Left ventricle myocardium inferior (tissue), 1 donor: ENCODE data around the gene IL12B. TPM values are rescaled to one million over a fixed set of nuclear protein-coding genes. Genes with fewer than 3 reads are reported as not detected.
"Not testable (repeated sequence)": the region's sequence is repeated elsewhere in the genome, so short reads cannot be mapped to it uniquely, and the experiment has no call there.

Source experiments
- DNase-seq: peaks from one replicate; pipeline ENCODE4 v3.0.0-alpha.2; 2020
- H3K27ac ChIP-seq: fragments of 200-600 bp; replicated peaks from 2 replicates; pipeline ENCODE4 v1.8.0; 2021
- H3K27me3 ChIP-seq: fragments of 200-600 bp; 2 replicates; pipeline ENCODE4 v1.8.0; 2021; ENCODE audit warnings: low read depth
- H3K36me3 ChIP-seq: fragments of 200-600 bp; 2 replicates; pipeline ENCODE4 v1.8.0; 2021
- H3K4me1 ChIP-seq: fragments of 200-600 bp; 2 replicates; pipeline ENCODE4 v1.8.0; 2021
- H3K4me3 ChIP-seq: fragments of 200-600 bp; 2 replicates; pipeline ENCODE4 v1.8.0; 2021; ENCODE audit warnings: mild to moderate bottlenecking, moderate library complexity
- H3K9me3 ChIP-seq: fragments of 200-600 bp; replicated peaks from 2 replicates; pipeline ENCODE4 v1.8.0; 2021
- CTCF ChIP-seq: fragments of 200-600 bp; IDR thresholded peaks from 2 replicates; pipeline ENCODE4 v1.8.0; 2021; ENCODE audit warnings: antibody characterized with exemption, mild to moderate bottlenecking, borderline replicate concordance
- intact Hi-C: fragments of 100-400 bp; cut with micrococcal nuclease; formaldehyde crosslinking; loops from one replicate; pipeline ENCODE4 v1.11.0; 2022
- long read RNA-seq: library from polyadenylated mRNA; unstranded; transcript quantifications from one replicate; pipeline ENCODE4 v2.0.0, GENCODE V29; 2021
- total RNA-seq: library from RNA; stranded (reverse); fragmentation: NEBNext Ultra II Directional; extraction: Animal tissue kit (Norgen Biotek cat#: 25700); gene quantifications from one replicate; pipeline ENCODE4 v1.2.1, GENCODE V29; 2021
- donor health status: DM: no; HTN: yes; CAD: no; lungs with severe emphysema.

The IL12B gene
- not detected for total RNA-seq
- long read RNA-seq = 0 reads

GRCh38 chr5:159330131-159330800 lies at the start of gene IL12B:
Gene IL12B, minus strand, starts transcription at chr5:159330487. Its CDS starts 3,705 bp downstream, at chr5:159326782.
- peak within 1 kb of the TSS; percentile 62 for H3K27ac ChIP-seq
- peaks cover 10% of the 10 kb centered on the region for H3K4me1 ChIP-seq
- no peaks in the 10 kb centered on the region for H3K9me3 ChIP-seq
- no peak for DNase-seq
- no peak for TF ChIP-seq CTCF
- peak within 1 kb of the TSS; percentile 64 for H3K4me3 ChIP-seq
- peaks cover 15% of the 10 kb centered on the region for H3K27me3 ChIP-seq
- H3K36me3 ChIP-seq = no peaks in the 10 kb centered on the region
- intact Hi-C loops = no loop called here

- no peaks in the 10 kb centered on the region for H3K27me3 ChIP-seq
- DNase-seq = no peak
- no peaks in the 10 kb centered on the region for H3K36me3 ChIP-seq
- no peaks in the 10 kb centered on the region for H3K4me1 ChIP-seq
- H3K9me3 ChIP-seq = peaks cover 48% of the 10 kb centered on the region
- no peak overlapping the region for H3K27ac ChIP-seq
- intact Hi-C loops = no loop called here
- H3K4me3 ChIP-seq = no peak overlapping the region
- TF ChIP-seq CTCF = no peak
Observed at GRCh38 chr5:159377653-159378052, 47.4 kb upstream of the IL12B start.

GRCh38 chr5:159367866-159368265 lies 37.6 kb upstream of the IL12B start:
- H3K4me3 ChIP-seq, H3K27ac ChIP-seq, H3K9me3 ChIP-seq, H3K27me3 ChIP-seq, DNase-seq, intact Hi-C loops, H3K4me1 ChIP-seq, H3K36me3 ChIP-seq: not testable (repeated sequence)

- H3K36me3 ChIP-seq, H3K27me3 ChIP-seq, H3K27ac ChIP-seq, intact Hi-C loops, DNase-seq, H3K4me3 ChIP-seq, H3K9me3 ChIP-seq, H3K4me1 ChIP-seq: not testable (repeated sequence)
Observed at GRCh38 chr5:159366776-159367175, 36.5 kb upstream of the IL12B start.

- intact Hi-C loops = no loop called here
- no peak for DNase-seq
- H3K4me3 ChIP-seq = no peak overlapping the region
- H3K4me1 ChIP-seq = no peaks in the 10 kb centered on the region
- no peak overlapping the region for H3K27ac ChIP-seq
- H3K36me3 ChIP-seq = no peaks in the 10 kb centered on the region
- TF ChIP-seq CTCF = no peak
- H3K27me3 ChIP-seq = no peaks in the 10 kb centered on the region
- H3K9me3 ChIP-seq = no peaks in the 10 kb centered on the region
Observed at GRCh38 chr5:159362220-159362619, 31.9 kb upstream of the IL12B start.

- intact Hi-C loops, H3K27ac ChIP-seq, H3K27me3 ChIP-seq, H3K4me1 ChIP-seq, H3K36me3 ChIP-seq, DNase-seq, H3K9me3 ChIP-seq, H3K4me3 ChIP-seq: not testable (repeated sequence)
Observed at GRCh38 chr5:159359871-159360270, 29.6 kb upstream of the IL12B start.

- no peaks in the 10 kb centered on the region for H3K9me3 ChIP-seq
Observed at GRCh38 chr5:159359408-159359807, 29.1 kb upstream of the IL12B start.

More at GRCh38 chr5:159359408-159359807, 29.1 kb upstream of the IL12B start:
- H3K27ac ChIP-seq = no peak overlapping the region
- no peak overlapping the region for H3K4me3 ChIP-seq
- no peaks in the 10 kb centered on the region for H3K36me3 ChIP-seq
- H3K27me3 ChIP-seq = no peaks in the 10 kb centered on the region
- H3K4me1 ChIP-seq = no peaks in the 10 kb centered on the region
- intact Hi-C loops = no loop called here
- no peak for DNase-seq
- no peak for TF ChIP-seq CTCF
